Stimulated activated CD8-positive, alpha-beta memory T cell treated with anti-CD3 and anti-CD28 coated beads, Interleukin-2, amount 100 ng/mL, for 1 hour (primary cell): Measurements from ENCODE around the gene ITPKB.
A peak's percentile ranks its signal among the peaks of the same experiment; 100 is the strongest.
"Not testable (repeated sequence)": the region's sequence is repeated elsewhere in the genome, so short reads cannot be mapped to it uniquely, and the experiment has no call there.

Source experiments
- DNase-seq, 2 donors: peaks; one replicate each; pipeline ENCODE4 v3.0.0-alpha.2; 2020; ENCODE audit warnings: low read depth in 2 of 2

The ITPKB gene

DNA sequence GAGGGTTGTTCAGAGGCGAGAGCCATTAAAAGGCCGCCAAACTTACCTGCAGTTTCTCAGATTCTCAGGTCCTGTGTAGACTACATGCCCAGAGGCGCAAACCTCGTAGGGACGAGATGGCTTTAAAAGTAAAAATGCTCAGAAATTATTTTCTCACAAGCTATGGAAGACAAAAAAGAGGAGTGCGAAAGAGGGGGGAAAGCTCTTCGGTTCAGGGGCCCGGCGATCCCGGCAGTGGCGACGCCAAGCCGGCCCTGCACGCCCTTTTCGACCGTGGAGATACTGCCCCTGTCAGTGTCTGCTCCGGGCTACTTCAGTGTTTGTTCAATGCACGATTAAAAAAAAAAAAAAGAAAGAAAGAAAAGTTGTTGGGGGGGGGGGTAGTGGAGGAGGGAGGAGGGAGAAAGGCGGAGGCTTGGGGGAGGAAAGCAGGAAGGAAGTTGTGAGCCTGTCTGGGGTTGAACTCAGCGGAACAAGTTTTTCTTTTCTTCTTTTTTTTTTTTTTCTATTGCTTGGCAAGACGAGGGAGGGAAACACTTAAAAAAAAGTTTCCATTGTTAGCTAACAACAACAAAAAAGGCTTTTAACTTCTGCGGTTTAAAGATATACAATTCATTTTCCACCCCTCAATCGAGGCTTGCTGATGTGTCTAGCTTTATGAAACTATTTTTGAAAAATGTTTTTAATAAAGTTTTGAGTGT is at the start of gene ITPKB:
Gene ITPKB, minus strand, starts transcription at position 288 of the 701 bp plus-strand sequence. CDS start 1,824 bp downstream, outside the sequence.
- peak in 1 of 2 donors; percentile 45 for DNase-seq

DNA sequence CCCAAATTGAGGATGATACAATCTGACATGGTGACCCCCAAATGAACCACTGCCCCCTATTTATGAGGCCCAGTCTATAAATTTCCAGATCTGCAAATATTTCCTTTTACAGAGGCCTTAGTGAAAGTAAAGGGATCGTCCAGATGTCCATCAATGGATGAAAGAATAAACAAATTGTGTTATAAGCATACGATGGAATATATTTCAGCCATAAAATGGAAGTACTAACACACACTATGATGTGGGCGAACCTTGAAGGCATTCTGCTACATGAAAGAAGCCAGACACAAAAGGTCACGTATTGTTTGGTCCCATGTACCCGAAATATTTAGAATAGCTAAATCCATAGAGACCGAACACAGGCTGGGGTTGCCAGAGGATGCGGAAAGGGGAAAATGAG is 48.6 kb upstream of the ITPKB start:
- DNase-seq, result no peak

DNA sequence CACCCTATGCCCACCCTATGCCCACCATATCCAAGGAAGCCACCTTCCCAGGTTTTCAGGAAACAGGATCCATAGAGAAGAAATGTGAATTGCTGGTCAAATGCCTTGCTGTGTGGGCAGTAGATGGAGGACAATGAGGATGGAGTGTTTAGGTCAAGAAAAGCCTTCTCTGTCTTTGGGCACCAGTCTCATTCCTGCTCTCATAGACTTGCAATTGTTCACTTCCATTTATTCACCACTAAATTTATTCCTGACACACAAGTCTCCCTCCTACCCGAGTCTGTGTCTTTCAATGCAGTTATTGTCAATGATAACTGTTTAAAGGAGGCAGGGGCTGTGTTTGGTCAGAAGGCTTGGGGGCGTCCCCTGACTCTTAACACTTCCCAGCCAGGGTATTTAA is 48.0 kb upstream of the ITPKB start:
- DNase-seq, result no peak

DNA sequence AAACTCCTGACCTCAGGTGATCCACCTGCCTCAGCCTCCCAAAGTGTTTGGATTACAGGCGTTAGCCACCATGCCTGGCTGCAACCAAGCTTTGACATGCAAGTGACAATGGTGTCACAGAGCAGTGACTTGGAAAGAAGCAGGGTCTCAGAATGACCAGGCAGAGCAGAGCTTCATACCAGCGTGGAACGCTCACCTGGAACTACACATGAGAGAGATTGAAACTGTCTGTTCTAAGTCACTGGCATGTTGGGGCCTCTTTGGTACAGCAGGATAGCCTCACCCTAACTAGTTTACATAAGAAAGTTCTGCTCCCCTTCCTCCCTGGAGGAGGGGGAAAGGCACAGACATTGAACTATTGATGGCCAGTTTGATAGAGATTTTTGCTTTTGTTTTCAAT is 47.5 kb upstream of the ITPKB start:
- DNase-seq, result no peak

DNA sequence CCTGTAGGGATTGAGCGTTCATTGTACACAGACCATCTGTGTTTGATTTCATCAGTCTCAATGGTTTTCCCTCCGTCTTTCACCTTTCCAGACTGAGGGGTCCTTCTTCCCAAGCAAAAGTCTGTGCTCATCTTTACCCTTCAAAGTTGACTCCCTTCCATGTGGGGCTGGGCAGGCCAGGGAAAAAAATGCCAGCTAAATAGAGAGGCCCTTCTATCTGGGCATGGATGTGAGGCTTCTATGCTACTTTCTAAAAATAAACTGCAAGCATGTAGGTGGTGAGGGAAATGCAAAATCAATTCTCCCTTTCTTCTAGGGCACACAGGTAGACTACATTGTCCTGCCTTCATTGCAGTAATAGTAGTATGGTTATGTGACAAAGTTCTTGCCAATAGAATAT is 46.7 kb upstream of the ITPKB start:
- DNase-seq, result no peak

DNA sequence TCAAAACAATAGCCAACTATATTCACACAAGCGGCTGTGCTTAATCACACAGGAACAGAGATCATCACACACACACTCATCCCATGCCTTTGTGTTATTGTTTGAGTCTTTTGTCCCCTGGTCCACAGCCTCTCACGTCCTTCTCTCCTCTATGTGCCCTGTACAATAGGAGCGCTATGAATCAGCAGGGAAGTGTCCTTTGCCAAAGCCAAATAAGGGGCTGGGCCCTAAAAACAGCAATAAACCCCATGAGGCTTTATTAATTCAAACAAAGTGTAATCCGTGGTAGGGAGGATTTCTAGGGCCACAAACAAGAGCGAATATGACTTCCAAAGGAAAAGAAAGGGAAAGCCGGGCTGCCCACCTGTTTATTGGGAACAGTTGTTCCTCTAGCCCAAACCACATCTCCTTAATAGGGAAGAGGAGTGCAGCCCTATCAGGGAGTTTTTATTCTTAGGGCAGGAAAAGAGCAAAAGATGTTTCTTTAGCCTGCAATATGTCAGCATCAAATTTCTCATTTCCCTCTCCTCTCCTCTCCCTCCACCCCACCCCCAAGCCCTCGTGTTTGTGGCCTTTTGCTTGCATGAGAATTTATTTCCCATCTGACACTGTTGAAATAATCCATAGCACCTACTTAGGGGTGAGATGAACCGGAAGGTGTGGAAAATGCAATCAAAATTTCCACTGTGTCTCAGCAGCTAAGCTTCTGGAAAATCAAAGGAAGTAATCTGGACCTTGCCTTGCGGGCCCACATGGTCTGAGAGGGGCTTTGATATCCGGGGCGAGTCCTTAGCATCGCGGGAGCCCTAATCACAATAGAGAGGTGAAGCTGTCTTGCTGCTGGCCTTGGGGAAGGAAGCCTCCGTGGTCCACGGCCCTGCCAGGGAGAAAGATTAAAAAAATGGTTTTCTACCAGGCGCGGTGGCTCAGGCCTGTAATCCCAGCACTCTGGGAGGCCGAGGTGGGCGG is 45.3 kb upstream of the ITPKB start:
- DNase-seq, result no peak

DNA sequence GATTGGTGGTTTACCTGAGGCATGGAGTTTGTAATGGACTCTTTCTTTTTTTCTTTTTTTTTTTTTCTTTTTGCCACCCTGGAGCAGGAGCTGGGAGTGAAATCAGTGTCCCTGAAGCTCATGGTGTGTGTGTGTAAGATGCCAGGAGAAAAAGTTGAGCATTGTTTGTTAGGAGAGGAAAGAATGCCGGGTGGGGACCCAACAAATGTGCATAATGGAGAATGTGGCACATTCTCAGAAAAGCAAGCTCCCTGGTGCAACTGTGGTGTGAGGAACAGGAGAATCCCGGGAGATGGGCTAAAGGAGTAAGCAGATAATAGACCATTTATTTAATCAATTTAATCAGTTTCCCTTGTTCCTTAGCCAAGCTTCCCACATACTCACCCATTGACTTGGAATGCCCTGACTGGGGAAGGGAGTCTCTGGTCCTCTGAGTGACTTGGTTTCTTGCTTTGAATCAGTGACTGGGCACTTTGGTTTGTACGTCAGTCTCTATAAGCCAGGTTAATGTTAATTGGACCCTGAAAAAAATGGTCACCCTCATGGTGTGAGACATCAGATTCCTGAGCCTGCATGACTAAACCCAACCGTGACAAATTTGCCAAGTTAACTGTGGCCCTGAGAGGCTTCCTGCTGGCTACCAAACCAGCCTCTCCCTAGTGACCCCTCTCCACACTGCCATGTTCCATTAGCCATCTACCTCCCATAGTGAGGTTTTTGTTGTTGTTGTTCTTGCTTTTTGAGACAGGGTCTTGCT is 43.9 kb upstream of the ITPKB start:
- DNase-seq, result no peak

DNA sequence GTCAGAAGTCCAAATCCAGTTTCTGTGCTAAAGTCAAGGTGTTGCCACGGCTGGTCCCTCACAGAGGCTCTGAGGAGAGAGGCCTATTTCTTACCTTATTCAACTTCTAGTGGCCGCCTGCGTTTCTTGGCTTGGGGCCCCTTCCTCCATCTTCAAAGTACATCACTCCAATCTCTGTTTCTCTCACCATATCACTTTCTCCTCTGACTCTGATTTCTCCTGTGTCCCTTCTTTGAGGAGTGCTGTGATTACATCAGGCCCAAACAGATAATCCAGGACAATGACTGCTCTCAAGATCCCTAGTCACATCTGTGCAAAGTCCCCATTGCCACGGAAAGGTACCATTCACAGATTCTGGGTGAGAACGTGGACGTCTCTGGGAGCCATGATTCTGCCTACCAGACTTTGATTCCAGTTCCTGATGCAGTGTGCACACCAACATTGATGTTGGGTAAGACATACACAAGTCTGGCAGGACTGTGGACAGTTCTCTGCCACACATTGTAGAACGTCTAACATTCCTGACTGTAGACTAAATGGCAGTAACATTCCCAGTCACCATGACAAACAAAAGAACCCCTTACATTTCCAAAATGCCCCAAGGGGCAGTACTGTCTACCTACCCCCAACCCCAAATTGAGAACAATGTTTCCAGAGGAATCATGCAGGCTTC is 43.0 kb upstream of the ITPKB start:
- no peak for DNase-seq

DNA sequence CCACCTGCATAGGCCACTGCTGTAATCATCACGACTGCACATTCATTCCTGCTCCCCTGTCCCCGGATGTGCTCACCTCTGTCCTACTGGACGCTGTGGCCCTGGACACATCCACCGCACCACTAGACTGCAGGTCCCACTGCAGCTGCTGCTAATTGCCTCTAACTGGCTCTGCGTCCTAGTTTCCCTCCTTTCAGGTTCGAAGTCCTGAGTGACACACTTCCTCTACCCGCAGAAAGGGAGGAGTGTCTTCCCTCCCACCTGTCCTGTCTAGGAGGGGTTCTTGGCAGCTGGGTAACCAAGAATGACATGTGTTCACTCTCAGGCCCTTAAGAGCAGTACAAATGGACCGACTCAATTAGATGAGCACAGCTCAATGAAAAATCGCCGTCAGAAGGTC is 40.5 kb upstream of the ITPKB start:
- no peak for DNase-seq

DNA sequence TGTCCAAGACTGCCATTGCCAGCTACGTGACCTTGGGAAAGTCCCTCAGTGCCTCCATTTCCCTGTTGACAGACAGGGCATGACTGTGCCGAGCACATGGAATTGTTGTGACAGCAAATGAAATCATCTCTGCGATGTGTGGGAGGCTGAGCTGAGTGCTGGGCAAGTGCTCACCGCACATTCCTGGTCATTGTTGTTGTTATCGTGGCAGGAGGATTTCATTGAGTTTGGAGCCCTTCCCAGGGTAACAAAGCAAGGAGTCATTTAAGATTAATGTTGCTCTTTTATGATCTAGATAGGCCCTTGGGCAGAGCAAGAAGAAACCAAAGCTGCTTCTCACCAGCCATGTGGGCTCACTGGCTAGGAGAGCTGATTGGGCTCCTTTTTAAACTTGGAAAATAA is 39.6 kb upstream of the ITPKB start:
- DNase-seq, result no peak

DNA sequence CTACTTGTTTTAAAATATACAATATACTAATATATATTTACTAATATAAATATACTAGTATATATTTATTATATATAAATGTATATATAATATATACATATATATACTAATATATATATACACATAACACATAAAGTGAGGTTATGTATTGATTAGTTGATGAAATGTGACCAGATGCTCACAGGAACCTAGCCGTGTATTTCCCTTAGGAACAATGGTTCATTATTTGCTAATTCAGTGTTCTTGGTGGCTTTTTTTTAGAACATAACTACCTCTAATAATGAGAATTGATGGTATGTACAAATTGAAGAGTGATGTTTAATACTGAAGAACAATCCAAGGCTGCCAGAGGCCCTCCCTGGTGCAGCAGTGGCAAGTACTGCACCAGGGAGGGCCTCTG is 37.9 kb upstream of the ITPKB start:
- no peak for DNase-seq

DNA sequence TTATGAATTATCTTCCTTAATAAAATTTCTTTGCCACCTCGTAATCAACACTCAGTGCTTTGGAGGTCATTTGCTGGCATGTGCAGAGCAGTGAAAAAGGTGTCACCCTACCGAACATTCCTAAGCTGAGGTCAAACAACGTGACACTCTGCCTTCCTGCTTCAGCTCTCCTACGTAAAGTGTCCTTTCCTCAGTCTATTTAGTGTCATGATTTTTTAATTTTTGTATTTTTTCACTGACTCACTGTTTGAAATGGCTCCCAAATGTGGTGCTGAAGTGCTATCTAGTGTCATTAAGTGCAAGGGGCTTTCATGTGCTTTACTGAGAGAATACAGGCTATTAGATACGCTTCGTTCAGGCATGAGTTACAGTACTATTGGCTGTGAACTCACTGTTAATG is 37.0 kb upstream of the ITPKB start:
- DNase-seq, result no peak

DNA sequence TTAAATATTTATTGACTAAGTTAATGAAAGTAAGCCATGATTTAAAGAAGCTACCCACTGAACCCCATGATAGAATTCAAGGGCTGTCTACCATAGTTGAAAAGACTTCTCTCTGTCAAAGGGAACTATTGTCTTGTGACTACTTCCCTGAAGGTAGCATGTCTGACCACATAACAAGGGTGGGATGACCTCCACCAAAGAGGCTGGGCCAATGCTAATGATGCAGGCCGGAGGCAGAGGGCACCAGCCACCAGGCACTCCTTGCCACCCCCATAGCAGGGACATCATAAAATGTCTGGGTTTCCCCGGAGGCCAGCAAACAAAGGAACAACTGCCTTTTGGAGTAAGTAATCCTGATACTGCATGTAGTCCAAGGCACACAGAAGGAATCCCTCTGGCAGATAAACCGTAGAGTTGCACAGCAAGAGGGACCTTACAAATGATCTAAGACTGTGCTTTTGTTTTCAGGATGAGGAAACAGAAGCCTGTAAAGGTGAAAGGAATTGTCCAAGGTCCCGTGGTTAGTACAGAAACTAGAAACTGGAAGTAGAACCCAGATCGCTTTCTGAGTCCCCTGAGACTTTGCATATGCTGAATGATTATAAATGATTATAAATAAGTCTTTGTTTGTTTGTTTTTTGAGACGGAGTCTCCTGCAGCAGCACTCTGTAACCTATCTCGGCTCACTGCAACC is 33.5 kb upstream of the ITPKB start:
- DNase-seq, result no peak

DNA sequence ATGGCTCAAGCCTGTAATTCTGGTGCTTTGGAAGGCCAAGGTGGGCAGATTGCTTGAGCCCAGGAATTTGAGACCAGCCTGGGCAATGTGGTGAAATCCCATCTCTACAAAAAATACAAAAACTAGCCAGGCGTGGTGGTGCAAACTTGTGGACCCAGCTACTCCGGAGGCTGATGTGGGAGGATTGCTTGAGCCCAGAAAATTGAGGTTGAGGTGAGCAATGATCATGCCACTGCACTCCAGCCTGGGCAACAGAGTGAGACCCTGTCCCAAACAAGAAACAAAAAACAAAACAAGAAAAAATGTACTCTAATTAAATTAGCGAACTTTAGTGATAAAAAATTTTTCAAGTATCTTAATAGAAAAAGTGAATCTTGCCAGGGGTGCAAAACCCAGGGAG is 28.1 kb upstream of the ITPKB start:
- DNase-seq, result not testable (repeated sequence)

DNA sequence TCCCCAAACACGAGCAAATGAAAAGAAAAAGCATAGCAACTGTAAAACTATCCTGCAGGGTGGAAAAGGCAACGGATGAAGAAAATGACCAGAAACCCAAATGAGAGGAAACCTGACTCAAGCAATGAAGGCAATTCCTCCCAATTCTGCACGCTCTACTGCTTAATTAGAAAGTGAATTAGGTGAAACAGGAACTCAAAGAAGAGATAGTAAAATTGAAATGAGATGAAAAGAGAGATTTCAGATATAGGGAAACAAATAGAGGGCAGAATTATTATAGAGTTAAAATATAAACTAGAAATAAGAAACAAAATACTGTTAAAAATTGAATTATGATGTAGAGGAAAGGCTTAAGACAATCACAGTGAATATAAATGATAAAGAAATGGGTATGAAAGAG is 27.5 kb upstream of the ITPKB start:
- DNase-seq, result no peak

DNA sequence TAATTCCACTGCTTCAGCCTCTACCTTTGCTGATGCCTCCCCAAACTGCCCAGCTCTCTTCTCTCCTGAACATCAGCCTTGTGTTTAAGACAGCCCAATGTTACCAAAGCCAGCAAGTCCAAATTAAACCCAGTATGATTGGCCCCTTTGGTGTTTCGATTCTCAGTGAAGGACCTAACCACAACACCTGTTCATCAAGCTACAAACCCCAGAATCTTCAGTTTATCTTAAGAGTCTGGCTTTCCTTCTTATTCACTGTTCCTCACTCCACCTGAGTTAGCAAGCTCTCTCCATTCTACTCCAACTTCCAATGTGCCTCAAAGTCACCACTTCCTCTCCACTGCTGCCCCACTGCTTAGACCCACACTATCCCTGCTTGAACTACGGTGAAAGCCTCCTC is 25.5 kb upstream of the ITPKB start:
- no peak for DNase-seq

DNA sequence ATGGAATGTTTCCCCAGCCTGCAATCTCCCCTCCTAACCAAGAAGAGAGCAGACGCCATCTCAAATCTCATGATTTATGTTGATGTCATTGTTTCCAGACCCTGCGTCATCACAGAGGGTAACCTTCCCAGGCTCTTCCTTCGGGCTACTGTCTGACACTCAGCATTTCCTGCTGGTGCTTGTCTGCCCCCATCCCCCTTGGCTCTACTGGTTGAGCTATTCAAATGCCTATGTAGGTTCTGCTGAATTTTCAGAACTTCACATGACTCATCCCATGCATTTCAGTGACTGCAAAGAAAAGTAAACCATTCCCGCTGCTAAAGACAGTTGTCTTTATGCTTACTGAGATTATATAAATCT is 24.8 kb upstream of the ITPKB start:
- DNase-seq, result no peak

DNA sequence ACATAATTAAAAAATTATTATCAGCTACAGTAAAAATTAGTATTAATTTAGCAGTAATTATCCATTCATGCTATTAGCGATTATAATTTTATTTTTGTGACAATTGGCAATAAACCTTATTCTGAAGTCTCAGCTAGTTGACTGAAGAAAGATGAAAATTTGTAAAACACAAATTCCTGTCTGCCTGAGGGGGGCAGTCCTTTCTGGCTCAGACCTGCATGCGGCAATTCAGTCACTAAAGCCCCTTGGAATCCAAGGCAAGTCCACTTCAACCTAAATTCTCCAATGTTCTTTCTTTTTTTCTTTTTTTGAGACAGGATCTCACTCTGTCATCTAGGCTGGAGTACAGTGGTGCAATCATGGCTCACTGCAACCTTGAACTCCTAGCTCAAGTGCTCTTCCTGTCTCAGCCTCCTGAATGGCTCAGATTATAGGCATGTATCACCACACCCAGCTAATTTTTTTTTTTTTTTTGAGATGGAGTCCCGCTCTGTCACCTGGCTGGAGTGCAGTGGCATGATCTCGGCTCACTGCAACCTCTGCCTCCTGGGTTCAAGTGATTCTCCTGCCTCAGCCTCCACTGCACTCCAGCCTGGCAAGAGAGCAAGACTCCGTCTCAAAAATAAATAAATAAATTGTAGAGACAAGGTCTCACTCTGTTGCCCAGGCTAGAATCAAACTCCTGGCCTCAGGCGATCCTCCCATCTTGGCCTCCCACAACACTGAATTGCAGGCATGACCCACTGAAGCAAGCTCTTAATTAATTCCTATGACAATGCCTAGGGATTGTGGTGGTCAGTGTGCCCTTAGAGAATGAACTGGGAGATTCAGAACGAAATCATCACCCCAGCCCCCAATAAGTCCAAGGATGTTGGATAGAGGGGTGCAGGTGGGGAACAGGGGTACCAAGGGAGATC is 24.2 kb upstream of the ITPKB start:
- no peak for DNase-seq

DNA sequence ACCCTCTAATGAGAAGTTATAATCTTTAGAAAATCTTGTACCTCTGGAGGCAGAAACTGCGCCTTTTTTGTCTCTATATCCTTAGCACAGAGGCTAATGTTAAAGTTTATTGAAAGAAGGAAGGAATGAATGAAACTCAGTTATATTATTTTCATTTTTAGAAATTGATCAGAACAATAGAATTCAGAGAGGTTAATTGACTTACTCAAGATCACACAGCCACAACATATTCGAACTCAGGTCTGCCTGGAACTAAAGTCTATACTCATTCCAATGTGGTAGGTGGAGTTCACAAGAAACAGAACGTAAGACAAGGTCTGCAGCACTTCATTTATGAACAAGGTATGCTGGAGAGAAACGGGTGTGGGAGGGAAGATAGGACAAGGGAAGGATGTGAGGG is 23.0 kb upstream of the ITPKB start:
- no peak for DNase-seq

DNA sequence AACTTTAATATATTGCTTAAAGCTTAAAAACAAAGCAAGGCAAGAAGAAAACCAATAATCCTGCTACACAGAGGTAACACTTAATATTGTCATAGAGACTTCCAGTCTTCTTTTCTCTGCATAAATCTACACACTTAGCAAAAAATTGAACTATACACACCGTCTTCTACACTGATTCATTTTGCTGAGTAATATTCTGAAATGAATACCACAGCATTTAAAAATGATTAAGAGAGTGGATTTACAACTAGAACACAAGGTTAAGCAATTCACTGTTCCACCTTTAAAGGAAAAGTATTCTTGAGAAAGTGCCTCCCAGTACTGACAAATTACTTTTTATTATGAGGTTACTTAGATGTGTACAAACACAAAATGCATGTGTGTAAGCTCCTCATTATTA is 22.2 kb upstream of the ITPKB start:
- no peak for DNase-seq
